ENCODE measurements around the gene BAIAP3.

The BAIAP3 gene

DNA sequence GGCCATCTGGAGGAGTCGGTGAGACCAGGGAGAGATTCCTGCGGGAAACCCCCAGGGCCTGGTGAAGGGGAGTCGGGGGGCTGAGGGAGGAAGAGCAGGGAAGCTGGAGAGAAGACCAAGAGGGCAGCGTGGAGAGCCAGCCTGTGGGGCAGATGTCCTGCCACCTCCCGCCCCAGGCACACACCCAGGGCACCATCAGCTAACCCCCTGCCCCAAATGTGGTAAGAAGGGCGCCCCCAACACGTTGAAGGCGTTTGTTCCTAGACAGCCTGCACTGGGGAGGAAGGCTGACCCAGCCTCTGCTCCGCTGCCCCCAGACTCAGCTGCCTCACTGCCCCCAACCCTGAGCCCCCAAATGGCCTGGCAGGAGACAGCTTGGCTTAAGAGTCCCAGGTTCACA lies 1.3 kb downstream of the BAIAP3 start:
- DNase-seq (ENCODE audit: low read depth): no peak

DNA sequence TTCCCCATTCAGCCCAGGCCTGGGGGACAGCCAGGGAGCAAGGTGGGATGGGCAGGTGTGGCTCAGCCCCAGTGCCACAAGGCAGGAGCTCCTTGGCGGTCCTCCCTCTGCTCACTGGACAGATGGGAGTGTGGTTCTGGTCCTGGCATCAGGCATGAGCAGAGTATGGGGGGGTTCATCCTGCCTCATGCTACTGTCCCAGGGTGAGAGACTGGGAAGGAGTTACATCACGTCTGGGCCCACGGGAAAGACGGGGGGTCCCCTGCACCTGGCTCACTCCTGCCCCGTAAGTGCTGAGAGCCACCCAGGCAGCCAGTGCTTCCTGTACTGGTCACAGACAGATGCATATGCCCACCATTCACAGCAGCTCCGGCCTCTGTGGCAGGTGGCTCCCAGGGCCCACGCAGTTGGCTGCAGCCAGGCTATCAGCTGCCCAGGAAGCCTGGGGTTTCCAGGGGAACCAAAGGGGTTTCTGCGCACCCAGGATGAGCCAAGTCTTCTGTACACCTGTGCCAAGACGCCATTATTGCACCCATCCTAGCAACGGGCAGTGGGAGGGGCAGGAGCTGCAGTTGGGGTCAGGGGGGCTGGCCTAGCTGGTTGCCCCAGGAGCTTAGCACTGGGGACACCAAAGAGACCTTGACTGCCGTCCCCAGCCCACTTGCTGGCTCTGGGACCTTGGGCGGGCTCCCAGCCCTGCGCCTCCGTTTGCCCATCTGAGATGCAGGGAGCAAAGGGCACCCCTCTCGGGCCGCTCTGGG lies 1.9 kb downstream of the BAIAP3 start:
- no peak for DNase-seq (ENCODE audit: low read depth)

DNA sequence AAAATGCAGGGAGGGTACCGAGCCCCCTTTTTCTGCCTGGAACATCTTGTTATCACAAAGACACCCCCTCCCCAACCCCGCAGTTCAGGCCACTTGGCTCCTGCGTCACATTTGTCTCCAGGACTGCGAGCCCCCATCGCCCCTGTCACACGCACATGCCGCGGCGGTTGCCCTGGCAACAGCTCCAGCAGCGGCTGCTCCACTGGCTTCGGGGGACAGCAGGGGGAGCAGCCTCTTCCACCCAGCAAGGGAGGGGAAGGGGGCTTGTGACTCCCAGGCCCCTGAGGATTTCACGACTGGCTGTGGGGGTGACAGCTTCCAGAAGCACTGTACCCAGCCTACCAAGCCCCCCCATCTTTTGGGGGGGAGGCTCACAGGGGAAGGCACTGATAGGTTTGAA lies 2.6 kb downstream of the BAIAP3 start:
- no peak for DNase-seq (ENCODE audit: low read depth)

DNA sequence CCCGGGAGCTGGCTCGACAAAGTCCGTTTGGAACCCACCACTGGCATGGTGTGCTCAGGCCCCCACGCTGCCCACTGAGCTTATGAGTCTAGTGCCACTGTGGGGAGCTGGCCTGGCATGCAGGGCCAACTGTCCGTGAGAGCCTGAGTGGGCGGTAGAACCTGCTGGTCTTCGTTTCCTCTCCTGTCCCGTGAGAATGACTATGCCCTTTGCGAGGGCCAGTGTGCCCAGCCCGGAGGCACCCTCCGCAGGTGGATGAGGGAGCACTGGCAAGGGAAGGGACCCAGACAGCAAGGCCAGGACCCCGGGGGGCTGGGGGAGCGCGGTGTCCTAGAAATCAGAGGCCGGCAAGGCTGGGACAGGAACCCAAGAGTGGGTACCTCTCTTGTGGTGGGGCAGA lies 3.2 kb downstream of the BAIAP3 start:
- DNase-seq (ENCODE audit: low read depth): no peak

DNA sequence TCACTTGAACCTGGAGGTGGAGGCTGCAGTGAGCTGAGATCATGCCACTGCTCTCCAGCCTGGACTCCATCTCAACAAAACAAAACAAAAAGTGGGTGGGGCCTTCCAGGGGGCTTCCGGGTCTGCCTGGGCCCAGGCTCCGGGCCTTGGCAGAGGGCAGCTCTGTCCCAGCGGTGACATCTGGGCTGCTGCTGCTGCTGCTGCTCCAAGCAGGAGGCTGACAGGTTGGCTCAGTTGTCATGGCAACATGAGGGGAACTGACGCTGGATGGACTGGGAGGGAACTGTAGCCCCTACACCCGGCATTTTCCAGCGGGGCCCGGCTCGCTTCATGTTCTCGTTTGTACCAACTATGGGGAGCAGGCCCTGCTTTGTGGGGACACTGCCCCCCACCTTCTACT lies 4.0 kb downstream of the BAIAP3 start:
- DNase-seq (ENCODE audit: low read depth): no peak

DNA sequence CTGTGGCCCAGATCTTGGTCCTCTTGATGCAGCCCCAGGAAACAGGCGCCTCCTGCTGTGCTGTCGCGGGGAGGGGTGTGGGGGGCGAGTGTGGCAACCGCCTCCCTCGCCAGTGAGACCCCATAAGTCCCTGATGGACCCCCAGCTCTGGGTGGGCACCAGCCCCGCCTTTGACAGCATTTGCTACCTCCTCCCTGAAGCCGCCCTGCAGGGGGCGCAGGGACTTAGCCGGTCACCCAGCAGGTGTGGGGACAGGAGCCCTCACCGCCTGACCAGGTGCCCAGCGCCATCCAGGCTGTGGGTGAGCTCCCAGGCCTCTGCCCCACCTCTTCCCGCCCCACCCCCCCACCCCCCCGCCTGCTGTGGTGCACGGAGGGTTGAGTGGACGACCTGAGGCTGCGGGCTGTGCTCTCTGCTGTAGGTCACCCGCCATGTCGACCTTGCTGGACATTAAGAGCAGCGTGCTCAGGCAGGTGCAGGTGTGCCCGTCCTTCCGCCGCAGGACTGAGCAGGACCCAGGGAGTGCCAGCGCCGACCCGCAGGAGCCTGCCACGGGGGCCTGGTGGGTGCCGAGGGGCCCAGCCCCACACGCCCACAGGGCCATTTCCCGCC lies 4.8 kb downstream of the BAIAP3 start:
- DNase-seq (ENCODE audit: low read depth): no peak

DNA sequence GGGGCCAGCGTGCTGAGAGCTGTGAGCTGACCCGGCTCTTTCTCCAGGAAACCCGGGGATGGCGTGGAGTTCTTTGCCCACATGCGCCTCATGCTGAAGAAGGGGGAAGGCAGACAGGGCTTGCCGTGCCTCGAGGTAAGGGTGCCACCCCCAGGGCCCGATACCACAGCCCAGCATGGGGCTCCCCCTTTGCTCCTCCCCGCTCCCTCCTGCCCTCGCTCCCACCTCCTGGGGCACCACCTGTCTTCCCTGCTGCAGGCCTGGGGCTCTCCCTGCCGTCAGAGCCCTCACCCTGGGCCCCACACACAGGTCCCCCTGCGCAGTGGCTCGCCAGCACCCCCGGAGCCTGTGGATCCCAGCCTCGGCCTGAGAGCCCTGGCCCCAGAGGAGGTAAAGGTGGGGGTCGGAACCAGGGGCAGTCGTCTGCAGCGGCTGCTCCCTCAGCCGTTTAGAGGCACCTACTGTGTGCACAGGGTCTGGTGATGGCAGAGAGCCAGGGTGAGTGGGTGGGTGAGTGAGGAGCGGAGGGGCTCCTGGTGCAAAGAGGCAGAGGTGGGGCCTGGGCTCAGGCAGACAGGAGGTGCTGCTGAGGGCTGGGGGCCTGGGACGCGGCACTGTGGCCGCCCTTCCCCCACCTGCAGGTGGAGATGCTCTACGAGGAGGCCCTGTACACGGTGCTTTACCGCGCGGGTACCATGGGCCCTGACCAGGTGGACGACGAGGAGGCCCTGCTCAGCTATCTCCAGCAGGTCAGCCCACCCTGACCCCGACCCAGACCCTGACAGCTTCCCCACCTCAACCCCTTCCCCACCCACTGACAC lies 5.6 kb downstream of the BAIAP3 start:
- no peak for DNase-seq (ENCODE audit: low read depth)

DNA sequence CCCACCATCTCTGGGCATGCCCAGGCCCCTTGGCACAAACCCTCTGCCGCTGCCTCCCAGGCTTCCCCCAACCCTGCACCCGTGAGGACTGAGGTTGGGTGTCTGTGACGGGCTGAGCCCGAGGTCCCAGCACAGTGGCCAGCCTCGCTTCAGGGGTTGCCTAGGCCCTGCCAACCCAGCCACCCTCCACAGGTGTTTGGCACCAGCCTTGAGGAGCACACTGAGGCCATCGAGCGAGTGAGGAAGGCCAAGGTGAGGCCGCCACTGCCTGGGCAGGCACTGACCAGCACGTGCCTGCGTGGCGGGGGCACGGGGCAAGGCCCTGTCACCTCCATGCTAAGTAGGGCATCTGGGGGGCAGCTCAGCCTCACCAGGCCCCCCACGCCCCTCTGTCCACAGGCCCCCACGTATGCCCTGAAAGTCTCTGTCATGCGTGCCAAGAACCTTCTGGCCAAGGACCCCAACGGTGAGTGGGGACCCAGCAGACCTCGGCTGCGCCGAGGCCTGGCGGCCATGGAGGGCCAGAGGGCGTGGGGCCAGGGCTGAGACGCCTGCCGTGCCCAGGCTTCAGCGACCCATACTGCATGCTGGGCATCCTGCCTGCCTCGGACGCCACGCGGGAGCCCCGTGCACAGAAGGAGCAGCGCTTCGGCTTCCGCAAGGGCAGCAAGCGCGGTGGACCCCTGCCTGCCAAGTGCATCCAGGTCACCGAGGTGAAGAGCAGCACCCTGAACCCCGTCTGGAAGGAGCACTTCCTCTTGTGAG lies 7.5 kb downstream of the BAIAP3 start:
- DNase-seq (ENCODE audit: low read depth): no peak

DNA sequence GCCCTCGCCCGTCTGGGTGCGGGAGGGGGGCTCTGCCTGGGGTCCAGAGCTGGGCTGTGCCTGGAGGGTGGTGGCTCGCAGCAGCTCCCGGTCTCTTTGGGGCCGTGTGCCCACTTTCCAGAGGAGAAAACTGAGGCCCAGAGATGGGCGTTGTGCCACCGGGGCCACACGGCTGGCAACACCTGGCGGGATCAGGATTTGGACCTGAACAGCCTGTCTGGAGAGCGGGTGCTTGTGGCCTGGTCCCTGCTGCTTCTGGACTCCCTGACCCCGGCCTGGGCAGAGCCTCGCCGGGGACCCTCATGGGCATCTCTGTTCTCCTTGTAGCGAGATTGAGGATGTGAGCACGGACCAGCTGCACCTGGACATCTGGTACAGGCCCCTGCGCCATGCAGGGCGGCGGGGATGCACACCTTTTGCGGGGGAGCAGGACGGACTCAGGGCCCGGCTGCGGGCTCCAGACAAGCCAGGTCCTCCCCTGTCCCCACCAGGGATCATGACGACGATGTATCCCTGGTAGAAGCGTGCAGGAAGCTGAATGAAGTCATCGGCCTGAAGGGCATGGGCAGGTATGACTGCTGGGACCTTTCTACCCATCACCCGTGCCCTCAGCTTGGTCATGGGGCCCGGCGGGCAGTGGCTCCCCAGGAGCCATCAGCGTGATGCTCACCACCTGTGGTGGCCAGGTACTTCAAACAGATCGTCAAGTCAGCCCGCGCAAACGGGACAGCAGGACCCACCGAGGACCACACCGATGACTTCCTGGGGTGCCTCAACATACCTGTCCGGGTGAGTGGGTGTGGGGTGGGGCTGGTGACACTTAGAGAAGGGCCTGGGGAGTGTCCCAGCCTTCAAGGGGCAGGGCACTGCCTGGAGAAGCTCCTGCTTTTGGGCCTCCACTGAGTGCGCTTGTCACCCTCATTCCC lies 8.3 kb downstream of the BAIAP3 start:
- DNase-seq (ENCODE audit: low read depth): no peak

DNA sequence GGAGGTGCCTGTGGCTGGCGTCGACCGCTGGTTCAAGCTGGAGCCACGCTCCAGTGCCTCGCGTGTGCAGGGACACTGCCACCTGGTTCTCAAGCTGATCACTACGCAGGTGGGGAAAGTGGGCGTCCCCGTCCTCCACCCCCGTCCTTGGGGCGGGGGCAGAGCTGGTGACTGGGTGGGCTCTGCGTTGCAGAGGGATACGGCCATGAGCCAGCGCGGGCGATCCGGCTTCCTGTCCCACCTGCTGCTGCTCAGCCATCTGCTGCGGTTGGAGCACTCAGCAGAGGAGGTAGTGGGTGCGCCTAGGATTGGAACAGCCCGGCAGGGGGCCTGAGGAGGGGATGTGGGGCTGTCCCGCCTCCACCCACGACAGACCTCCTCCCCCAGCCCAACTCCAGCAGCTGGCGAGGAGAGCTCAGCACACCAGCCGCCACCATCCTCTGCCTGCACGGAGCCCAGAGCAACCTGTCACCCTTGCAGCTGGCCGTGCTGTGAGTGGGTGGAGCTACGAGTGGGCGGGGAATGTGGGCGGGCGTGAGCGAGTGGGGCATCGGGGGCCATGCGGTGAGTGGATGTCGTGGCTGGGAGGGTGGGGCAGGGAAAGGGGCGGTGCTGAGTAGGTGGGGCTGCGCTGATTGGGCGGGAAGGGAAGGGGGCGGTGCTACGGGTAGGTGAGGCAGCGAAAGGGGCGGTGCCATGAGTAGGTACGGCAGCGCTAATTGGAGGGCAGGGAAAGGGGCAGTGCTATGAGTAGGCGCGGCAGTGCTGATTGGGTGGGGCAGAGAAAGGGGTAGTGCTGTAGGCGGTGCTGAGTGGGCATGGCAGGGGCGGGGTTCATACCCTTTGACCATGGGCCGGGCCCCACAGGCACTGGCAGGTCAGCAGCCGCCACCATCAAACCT lies 9.3 kb downstream of the BAIAP3 start:
- DNase-seq (ENCODE audit: low read depth): peak; percentile 65

DNA sequence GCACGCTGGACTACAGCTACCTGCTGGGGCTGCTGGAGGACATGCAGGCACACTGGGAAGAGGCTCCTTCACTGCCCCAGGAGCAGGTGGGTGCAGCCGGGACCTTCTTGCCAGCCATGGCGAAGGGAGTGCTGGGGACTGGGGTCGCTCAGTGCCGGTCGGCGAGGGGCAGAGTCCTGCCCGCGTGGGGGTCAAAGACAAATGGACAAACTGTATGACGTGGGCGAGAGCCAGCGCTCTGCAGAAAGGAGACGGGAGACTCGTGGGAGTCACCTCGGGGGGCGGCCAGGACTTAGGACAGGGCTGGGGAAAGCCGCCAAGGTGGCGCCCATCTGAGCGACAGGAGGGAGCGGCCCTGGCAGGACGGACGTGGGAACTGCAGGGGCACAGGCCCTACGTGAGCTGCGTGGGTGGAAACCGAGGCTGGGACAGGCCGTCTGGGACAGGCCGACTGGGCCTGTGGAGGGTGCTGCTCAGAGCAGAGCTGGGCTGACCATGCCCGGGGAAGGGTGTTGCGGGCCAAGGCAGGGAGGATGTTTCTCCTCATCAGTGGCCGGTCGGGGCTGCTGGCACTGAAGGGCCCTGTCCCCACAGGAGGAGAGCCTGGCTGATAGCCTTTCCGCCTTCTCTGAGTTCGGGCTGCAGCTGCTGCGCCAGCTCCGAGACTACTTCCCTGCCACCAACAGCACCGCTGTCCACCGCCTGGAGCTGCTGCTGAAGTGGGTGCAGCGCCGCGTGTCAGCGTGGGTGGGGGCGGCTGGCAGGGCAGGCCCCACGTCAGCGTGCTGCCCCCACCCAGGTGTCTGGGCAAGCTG lies 10.2 kb downstream of the BAIAP3 start:
- DNase-seq (ENCODE audit: low read depth): no peak

DNA sequence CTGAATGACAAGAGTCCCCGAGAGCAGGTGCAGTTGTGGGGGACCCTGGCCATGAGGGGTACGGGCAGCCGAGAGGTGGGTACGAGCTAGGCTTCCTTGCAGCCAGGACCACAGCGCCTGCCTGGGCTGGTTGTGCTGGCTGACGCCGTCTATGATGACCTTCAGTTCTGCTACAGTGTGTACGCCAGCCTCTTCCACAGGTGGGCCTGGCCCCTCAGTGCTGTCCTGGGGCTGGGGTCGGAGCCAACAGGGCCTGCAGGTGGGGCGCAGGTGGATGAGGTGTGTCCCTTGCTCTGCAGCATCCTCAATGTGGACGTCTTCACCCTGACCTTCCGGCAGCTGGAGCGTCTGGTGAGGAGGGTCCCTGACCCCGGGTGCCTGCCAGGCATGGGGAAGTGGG lies 11.1 kb downstream of the BAIAP3 start:
- no peak for DNase-seq (ENCODE audit: low read depth)

DNA sequence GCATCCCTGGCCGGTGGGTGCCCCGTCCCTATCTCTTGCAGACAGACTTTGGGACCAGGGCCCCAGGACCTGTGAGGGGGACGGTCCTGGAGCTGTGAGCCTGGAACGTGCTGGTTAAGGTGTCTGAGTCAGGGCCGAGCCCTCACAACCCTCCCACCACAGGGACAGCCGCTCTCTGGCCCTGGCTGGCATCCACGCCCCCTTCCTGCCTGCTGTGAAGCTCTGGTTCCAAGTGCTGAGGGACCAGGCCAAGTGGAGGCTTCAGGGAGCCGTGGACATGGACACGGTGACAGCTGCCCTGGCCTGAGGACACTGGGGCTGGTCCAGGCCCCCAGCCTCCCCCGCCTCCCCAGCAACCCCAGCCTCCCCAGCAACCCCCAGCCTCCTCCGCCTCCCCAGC lies 11.6 kb downstream of the BAIAP3 start:
- no peak for DNase-seq (ENCODE audit: low read depth)

DNA sequence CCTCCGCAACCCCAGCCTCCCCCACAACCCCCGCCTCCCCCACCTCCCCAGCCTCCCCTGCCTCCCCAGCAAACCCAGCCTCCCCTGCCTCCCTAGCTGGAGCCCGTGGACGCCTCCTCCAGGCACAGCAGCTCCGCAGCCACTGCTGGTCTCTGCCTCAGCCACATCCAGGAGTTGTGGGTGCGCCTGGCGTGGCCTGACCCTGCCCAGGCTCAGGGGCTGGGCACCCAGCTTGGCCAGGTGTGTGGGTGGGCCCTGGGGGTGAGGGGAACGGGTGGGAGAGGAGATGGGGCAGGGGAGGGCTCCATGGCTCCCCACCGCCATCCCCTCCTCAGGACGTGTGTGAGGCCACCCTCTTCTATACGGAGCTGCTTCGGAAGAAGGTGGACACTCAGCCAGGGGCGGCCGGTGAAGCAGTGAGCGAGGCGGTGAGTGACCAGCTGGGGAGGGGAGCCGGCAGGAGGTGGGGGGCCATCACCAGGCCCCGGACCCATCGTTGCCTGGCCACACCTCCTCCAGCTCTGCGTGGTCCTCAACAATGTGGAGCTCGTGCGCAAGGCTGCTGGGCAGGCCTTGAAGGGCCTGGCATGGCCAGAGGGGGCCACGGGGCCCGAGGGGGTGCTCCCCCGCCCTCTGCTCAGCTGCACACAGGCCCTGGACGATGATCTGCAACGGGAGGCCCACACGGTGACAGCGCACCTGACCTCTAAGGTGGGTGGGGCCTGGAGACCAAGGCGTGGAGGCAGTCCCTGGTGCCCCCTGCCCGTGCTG lies 12.4 kb downstream of the BAIAP3 start:
- no peak for DNase-seq (ENCODE audit: low read depth)

DNA sequence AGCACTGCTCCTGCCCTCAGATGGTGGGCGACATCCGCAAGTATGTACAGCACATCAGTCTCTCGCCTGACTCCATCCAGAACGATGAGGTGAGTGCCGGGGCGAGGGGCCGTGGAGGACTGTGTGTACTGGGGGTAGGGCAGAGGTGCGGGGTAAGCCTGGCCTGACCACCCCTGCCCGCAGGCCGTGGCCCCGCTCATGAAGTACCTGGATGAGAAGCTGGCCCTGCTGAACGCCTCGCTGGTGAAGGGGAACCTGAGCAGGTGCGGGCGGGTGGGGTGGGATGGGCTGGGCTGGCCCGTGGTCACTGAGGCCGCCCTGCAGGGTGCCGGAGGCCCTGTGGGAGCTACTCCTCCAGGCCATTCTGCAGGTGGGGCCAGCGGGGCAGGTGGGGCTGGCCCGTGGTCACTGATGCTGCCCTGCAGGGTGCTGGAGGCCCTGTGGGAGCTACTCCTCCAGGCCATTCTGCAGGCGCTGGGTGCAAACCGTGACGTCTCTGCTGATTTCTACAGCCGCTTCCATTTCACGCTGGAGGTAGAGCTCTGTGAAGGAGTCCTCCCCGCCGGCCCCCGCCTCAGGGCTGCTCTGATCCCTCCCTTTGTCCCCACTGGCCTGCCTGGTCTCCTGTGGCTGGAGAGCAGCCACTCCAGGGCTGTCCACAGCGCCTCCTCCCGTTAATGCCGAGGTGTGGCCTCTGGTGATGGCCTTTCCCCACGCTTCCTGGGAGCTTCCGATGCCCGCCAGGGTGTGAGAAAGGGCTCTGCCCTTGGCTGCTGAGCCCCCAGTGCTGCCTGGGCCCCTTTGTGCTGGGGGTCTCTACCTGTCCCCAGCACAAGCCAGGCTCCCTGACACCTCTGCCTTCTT lies 13.2 kb downstream of the BAIAP3 start:
- DNase-seq (ENCODE audit: low read depth): no peak

DNA sequence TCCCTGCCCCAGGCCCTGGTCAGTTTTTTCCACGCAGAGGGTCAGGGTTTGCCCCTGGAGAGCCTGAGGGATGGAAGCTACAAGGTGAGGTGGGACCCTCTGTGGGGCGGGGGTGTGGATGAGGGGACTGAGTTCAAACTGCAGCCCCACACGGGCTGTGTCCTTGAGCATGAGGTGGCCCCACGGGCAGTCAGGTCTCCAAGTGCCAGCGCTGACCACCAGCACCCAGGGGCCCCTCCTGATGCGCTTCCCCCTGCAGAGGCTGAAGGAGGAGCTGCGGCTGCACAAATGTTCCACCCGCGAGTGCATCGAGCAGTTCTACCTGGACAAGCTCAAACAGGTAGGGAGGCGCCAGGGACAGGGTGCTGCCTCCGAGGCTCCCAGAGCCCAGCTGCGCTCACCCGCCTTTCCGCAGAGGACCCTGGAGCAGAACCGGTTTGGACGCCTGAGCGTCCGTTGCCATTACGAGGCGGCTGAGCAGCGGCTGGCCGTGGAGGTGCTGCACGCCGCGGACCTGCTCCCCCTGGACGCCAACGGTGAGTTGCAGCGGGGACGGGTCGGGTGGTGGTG lies 13.9 kb downstream of the BAIAP3 start:
- no peak for DNase-seq (ENCODE audit: low read depth)

DNA sequence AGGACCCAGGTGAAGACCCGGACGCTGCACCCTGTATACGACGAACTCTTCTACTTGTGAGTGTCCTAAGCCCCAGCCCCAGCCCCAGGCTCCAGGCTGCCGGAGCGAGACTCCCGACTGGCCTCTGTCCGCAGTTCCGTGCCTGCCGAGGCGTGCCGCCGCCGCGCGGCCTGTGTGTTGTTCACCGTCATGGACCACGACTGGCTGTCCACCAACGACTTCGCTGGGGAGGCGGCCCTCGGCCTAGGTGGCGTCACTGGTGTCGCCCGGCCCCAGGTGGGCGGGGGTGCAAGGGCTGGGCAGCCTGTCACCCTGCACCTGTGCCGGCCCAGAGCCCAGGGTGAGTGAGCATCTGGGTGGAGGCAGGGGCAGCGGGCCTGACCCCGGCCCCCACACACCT lies 14.5 kb downstream of the BAIAP3 start:
- no peak for DNase-seq (ENCODE audit: low read depth)

Data from non-pigmented ciliary epithelial cell (primary cell).